Measurements from ENCODE around the gene PKNOX2. TPM values are rescaled to one million over a fixed set of nuclear protein-coding genes. Genes with fewer than 3 reads are reported as not detected.
A peak's percentile ranks its signal among the peaks of the same experiment; 100 is the strongest.

Gene PKNOX2
- total RNA-seq, 4 donors from 2014 or later = 0.83 to 4.1 (median 2.5) TPM

GRCh38 chr11:125286486-125286885 lies 121.9 kb downstream of the PKNOX2 start:
- DNase-seq (ENCODE audit: extremely low spot score) = no peak
- WGBS = 78% methylated on average over 7 of the region's 8 CpGs
- H3K9me3 ChIP-seq = no peaks in the 10 kb centered on the region
- no peak overlapping the region for H3K4me3 ChIP-seq
- peaks cover 0 to 25% (median 17%) of the 10 kb centered on the region in 4 donors for H3K4me1 ChIP-seq
- H3K27ac ChIP-seq (replicated peaks in 1 of 4) = peak overlapping the region in 1 of 4 donors; percentile 46
- no peaks in the 10 kb centered on the region for H3K27me3 ChIP-seq
- no peaks in the 10 kb centered on the region for H3K36me3 ChIP-seq
- intact Hi-C loops (cut with DNase I) = no loop called here
- no peak for TF ChIP-seq CTCF (IDR thresholded peaks at IDR 0.05)
- no peak for TF ChIP-seq POLR2AphosphoS5 (IDR thresholded peaks at IDR 0.05)
- TF ChIP-seq POLR2A (IDR thresholded peaks at IDR 0.05; ENCODE audit: low read depth) = no peak
- no peak for TF ChIP-seq EP300 (IDR thresholded peaks at IDR 0.05)

DNA sequence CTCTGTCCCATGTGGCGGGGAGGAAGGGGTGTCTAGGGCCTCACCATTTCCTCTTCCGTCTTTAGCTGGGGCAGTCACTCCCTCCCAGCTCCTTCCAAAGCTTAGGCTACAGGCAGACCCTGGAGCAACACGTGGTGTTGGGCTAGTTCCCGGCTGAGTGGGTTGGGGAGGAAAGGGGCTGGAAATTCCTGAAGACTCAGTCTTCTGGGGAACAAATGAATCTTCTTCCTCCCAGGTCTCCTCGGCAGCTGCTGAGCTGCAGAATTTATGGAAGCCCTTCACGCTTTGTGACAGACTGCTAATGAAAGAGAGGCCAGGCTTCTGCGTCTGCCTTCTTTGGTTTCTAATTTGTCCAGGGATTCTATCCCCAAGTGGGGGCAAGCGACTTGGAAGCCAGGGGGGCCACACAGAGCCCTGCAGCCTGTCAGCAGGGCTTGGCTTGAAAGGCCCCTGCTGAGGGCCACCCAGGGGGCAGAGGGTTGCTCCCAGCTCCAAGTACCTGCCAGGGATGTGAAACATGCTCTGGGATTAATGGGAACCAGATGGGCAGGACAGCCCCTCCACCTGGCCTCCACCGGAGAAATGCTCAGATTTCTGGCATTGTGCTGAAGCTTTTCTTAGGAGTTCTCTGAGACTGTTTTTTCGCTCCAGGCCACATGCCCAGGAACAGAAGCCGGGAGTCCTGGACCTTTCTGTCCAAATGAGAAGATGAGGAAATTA lies 123.1 kb downstream of the PKNOX2 start:
- Histone ChIP-seq H3K27me3 (no peaks in the 10 kb centered on the region), H3K4me3 (no peak overlapping the region), H3K36me3 (no peaks in the 10 kb centered on the region), H3K9me3 (no peaks in the 10 kb centered on the region), H3K4me1 (peaks cover 0 to 20% (median 17%) of the 10 kb centered on the region in 4 donors), H3K27ac (replicated peaks in 1 of 4) (peak overlapping the region in 2 of 4 donors; percentile 25 to 46)
- DNase-seq (ENCODE audit: extremely low spot score) = no peak
- intact Hi-C loops (cut with DNase I) = no loop called here
- WGBS = 36% methylated on average over 10 of the region's 11 CpGs
- TF ChIP-seq CTCF (IDR thresholded peaks at IDR 0.05) (no peak), EP300 (IDR thresholded peaks at IDR 0.05) (no peak), POLR2A (IDR thresholded peaks at IDR 0.05; ENCODE audit: low read depth) (no peak), POLR2AphosphoS5 (IDR thresholded peaks at IDR 0.05) (no peak)

DNA sequence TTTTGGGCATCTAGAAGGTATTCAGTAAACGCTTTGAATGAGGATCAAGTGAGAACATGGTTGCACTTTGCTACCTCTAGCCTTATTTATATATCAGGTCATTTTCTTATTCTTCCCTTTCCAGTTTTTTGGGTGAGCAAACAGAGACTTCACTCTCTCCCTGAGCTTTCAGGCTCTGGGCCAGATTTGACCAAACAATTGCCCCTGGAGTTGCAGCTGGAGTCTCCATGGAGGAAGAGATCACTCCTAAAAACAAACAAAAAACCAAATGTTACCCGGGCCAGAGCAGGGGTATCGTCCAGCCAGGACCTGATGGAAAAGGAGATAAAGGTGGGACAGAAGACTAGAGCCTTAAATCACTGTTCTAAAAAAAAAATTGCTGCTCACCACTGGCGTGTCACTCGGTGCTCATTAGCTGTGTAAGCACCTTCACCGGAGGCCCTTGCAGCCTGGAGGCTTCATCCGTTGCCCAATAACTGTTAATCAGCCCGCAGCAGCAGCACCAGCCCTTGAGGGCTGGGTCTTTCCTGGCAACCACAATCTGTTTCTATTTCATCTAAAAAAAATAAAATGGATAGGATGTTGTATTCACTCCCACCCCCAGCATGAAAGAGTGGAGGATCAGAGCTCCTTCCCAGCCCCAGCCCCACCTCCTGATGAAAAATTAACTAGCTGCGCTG lies 125.0 kb downstream of the PKNOX2 start:
- intact Hi-C loops (cut with DNase I) = no loop called here
- Histone ChIP-seq H3K4me1 (peaks cover 0 to 20% (median 17%) of the 10 kb centered on the region in 4 donors), H3K36me3 (no peaks in the 10 kb centered on the region), H3K9me3 (no peaks in the 10 kb centered on the region), H3K4me3 (no peak overlapping the region), H3K27ac (replicated peaks in 1 of 4) (no peak overlapping the region), H3K27me3 (no peaks in the 10 kb centered on the region)
- TF ChIP-seq POLR2AphosphoS5 (IDR thresholded peaks at IDR 0.05) (no peak), EP300 (IDR thresholded peaks at IDR 0.05) (no peak), POLR2A (IDR thresholded peaks at IDR 0.05; ENCODE audit: low read depth) (no peak), CTCF (IDR thresholded peaks at IDR 0.05) (no peak)
- no peak for DNase-seq (ENCODE audit: extremely low spot score)
- WGBS = 63% methylated on average over 9 of the region's 9 CpGs

GRCh38 chr11:125290263-125290662 lies 125.7 kb downstream of the PKNOX2 start:
- no peak for DNase-seq (ENCODE audit: extremely low spot score)
- 93% methylated on average over 5 of the region's 5 CpGs for WGBS
- intact Hi-C loops (cut with DNase I) = no loop called here
- Histone ChIP-seq H3K36me3 (no peaks in the 10 kb centered on the region), H3K27ac (replicated peaks in 1 of 4) (no peak overlapping the region), H3K9me3 (no peaks in the 10 kb centered on the region), H3K4me1 (peaks cover 0 to 20% (median 17%) of the 10 kb centered on the region in 4 donors), H3K27me3 (no peaks in the 10 kb centered on the region), H3K4me3 (no peak overlapping the region)
- no peak for TF ChIP-seq CTCF (IDR thresholded peaks at IDR 0.05)
- TF ChIP-seq POLR2AphosphoS5 (IDR thresholded peaks at IDR 0.05) = no peak
- TF ChIP-seq EP300 (IDR thresholded peaks at IDR 0.05) = no peak
- TF ChIP-seq POLR2A (IDR thresholded peaks at IDR 0.05; ENCODE audit: low read depth) = no peak

Data from esophagus muscularis mucosa (tissue), 4 donors.